ENCODE measurements around the gene ATG13. TPM values are rescaled to one million over a fixed set of nuclear protein-coding genes. Genes with fewer than 3 reads are reported as not detected.

Gene ATG13
- total and polyA plus RNA-seq, 2 of the 4 experiments (the other 2 are of a cell fraction): 43.0 to 49.7 TPM

- in situ Hi-C loops (cut with MboI; ENCODE audit: low sequenced_read_pairs) (no loop called here), intact Hi-C loops (cut with micrococcal nuclease) (no loop called here), dilution Hi-C loops (cut with HindIII; ENCODE audit: low sequenced_read_pairs, unreplicated experiment) (no loop called here)
- peaks cover under 1% of the 10 kb centered on the region; the same call in 1 of the 2 replicates for H3K9me1 ChIP-seq (ENCODE audit: insufficient read depth, low read length)
- no peak overlapping the region for H2AFZ ChIP-seq (replicated peaks; ENCODE audit: low read length, poor library complexity)
- ChIA-PET POLR2A (ENCODE audit: unreplicated experiment) (no interaction called here), CTCF (no interaction called here)
- H3K9me3 ChIP-seq (ENCODE audit: control insufficient read depth, insufficient read depth, low read length): no peaks in the 10 kb centered on the region
- H3K4me1 ChIP-seq (ENCODE audit: control insufficient read depth, insufficient read depth, low read length): peaks cover 8% of the 10 kb centered on the region
- WGBS, 2 experiments (ENCODE audit: extremely low coverage in 2 of 2, insufficient read length in 1 of 2): 40% methylated on average over 1 of the region's 4 CpGs; no CpG with 5 or more reads in 1 of the 2 experiments
- peak; percentile 70 for ATAC-seq (ENCODE audit: low read depth)
- peak overlapping the region; percentile 10; the same call in 1 of the 2 replicates for H2BK20ac ChIP-seq (ENCODE audit: low read depth, low read length)
- H2BK120ac ChIP-seq (ENCODE audit: low read depth, low read length): 0 out of 2 replicates have a peak overlapping the region, but pooled peaks have one; percentile 39
- H3K9ac ChIP-seq (ENCODE audit: low read depth, low read length): no peak overlapping the region
- no peak overlapping the region for H3K23ac ChIP-seq (ENCODE audit: low read depth, low read length)
- H2BK15ac ChIP-seq (ENCODE audit: low read depth, low read length): no peak overlapping the region
- H3K4me3 ChIP-seq (ENCODE audit: insufficient read depth, low read depth, low read length): no peak overlapping the region
- peak overlapping the region; percentile 89 for H2BK5ac ChIP-seq (ENCODE audit: low read depth, low read length, poor library complexity, severe bottlenecking)
- no peaks in the 10 kb centered on the region for H4K20me1 ChIP-seq (ENCODE audit: insufficient read depth, low read length)
- peak overlapping the region; percentile 38; the same call in 1 of the 2 replicates for H3K18ac ChIP-seq (ENCODE audit: low read depth, low read length)
- H3K36me3 ChIP-seq (ENCODE audit: control insufficient read depth, insufficient read depth, low read length): peaks cover 23% of the 10 kb centered on the region
- peak; percentile 81 for DNase-seq
- no peak overlapping the region for H3K56ac ChIP-seq (ENCODE audit: extremely low read depth, insufficient read depth, low read length)
- 0 out of 2 replicates have a peak overlapping the region, but pooled peaks have one; percentile 1 for H4K5ac ChIP-seq (ENCODE audit: low read depth, low read length)
- peak overlapping the region in 1 of 2 experiments; percentile 61; a peak in 1 of 4 replicates for H4K8ac ChIP-seq (ENCODE audit: low read depth in 2 of 2, low read length in 2 of 2)
- no peaks in the 10 kb centered on the region for H3K27me3 ChIP-seq (ENCODE audit: control insufficient read depth, insufficient read depth, low read length)
- H3K4me2 ChIP-seq (ENCODE audit: low read depth, low read length): no peak overlapping the region
- no peak overlapping the region for H3K14ac ChIP-seq (replicated peaks; ENCODE audit: low read depth, low read length)
- H2AK9ac ChIP-seq (replicated peaks; ENCODE audit: low read depth, low read length, poor library complexity): no peak overlapping the region
- no TSS peak for BruUV-seq (replicated peaks)
- H2AK5ac ChIP-seq (ENCODE audit: low read depth, low read length): no peak overlapping the region
- H3K79me1 ChIP-seq (ENCODE audit: low read depth in 1 of 2, low read length in 2 of 2): 0 out of 4 replicates have a peak, but pooled peaks cover 0 to 3% of the 10 kb centered on the region in 2 experiments
- no peak overlapping the region for H4K91ac ChIP-seq (ENCODE audit: insufficient read depth, low read depth, low read length)
- no peak for TF ChIP-seq MAZ (IDR thresholded peaks at IDR 0.05; ENCODE audit: borderline replicate concordance, low read depth, low read length)
- peak; percentile 89 for TF ChIP-seq CEBPB (IDR thresholded peaks at IDR 0.05; ENCODE audit: low read depth, low read length)
- peak overlapping the region; percentile 18; the same call in 1 of the 2 replicates for H3K27ac ChIP-seq (ENCODE audit: insufficient read depth, low read length)
- no peak overlapping the region; the same call in 1 of the 2 replicates for H3K4ac ChIP-seq (ENCODE audit: low read depth, low read length)
Observed at GRCh38 chr11:46658259-46658658, 40.9 kb downstream of the ATG13 start.

Data from IMR-90 (cell line).